Kidney (tissue), 14 donors: ENCODE data around the gene APBB2. TPM values are rescaled to one million over a fixed set of nuclear protein-coding genes. Genes with fewer than 3 reads are reported as not detected.

Experiments used
- DNase-seq, 5 donors: peaks; one replicate each; pipeline ENCODE4 v3.0.0-alpha.2; 2013 to 2020
- FAIRE-seq: peaks from 2 replicates; lab custom pipeline; 2012; peaks lifted over from hg19 to GRCh38; lab: Jason Lieb, UNC
- H3K27ac ChIP-seq, 2 donors: one replicate each; pipeline ENCODE4 v1.7.0; 2013; ENCODE audit warnings: low read depth in 2 of 2, low read length in 2 of 2, inconsistent platforms in 1 of 2
- H3K27me3 ChIP-seq: one replicate; pipeline ENCODE4 v1.7.1; 2013; ENCODE audit warnings: low read length, inconsistent platforms; ENCODE audit not compliant: control insufficient read depth, insufficient read depth
- H3K36me3 ChIP-seq, 3 donors: one replicate each; pipeline versions ENCODE4 v1.7.0 to v1.7.1; 2013; ENCODE audit warnings: low read length in 3 of 3, control low read depth in 1 of 3, inconsistent platforms in 1 of 3; ENCODE audit not compliant: insufficient read depth in 3 of 3, control insufficient read depth in 2 of 3
- H3K4me1 ChIP-seq, 3 donors: one replicate each; pipeline versions ENCODE4 v1.7.0 to v1.7.1; 2013; ENCODE audit warnings: low read length in 3 of 3, inconsistent platforms in 1 of 3, low read depth in 1 of 3; ENCODE audit not compliant: control insufficient read depth in 2 of 3, insufficient read depth in 2 of 3
- H3K4me3 ChIP-seq, 3 donors: one replicate each; pipeline versions ENCODE4 v1.7.0 to v1.8.1; 2013; ENCODE audit warnings: low read length in 3 of 3, control low read depth in 1 of 3, inconsistent platforms in 1 of 3
- H3K9ac ChIP-seq, 3 donors: one replicate each; pipeline versions ENCODE4 v1.7.0 to v1.7.1; 2013; ENCODE audit warnings: low read length in 3 of 3, control low read depth in 1 of 3, inconsistent platforms in 1 of 3
- H3K9me3 ChIP-seq, 3 donors: one replicate each; pipeline versions ENCODE4 v1.7.0 to v1.7.1; 2013; ENCODE audit warnings: low read length in 3 of 3, control low read depth in 1 of 3, inconsistent platforms in 1 of 3; ENCODE audit not compliant: control insufficient read depth in 2 of 3, insufficient read depth in 1 of 3
- CTCF ChIP-seq: IDR thresholded peaks from 3 replicates; pipeline ENCODE4 v1.5.1; 2012; ENCODE audit warnings: mild to moderate bottlenecking, moderate library complexity, borderline replicate concordance; ENCODE audit not compliant: insufficient read depth; ENCODE audit errors: extremely low read depth
- intact Hi-C: fragments of 100-400 bp; cut with DNase I; formaldehyde crosslinking; loops from one replicate; pipeline ENCODE4 v1.11.1; 2022
- polyA plus RNA-seq: library from polyadenylated mRNA; stranded (reverse); fragments of 350-450 nt; fragmentation: Illumina TruSeq; extraction: RNeasy Lipid Tissue Mini Kit (QIAGEN cat#74804); gene quantifications from one replicate; pipeline ENCODE4 v1.2.3, GENCODE V29; 2014; ENCODE audit warnings: low read depth, low replicate concordance; ENCODE audit not compliant: insufficient read depth
- total RNA-seq: library from RNA; stranded (reverse); fragmentation: NEBNext Ultra II Directional; extraction: Animal tissue kit (Norgen Biotek cat#: 25700); gene quantifications from one replicate; pipeline ENCODE4 v1.2.1, GENCODE V29; 2021
- donor health status: control.
- donor health status: control.
- donor health status: control.
- donor health status: control.
- donor health status: control.
- donor health status: DM: yes; HTN: yes; CAD: no.
- donor health status: Normal renal cell carcinoma (clear cell type).

The APBB2 gene
- total and polyA plus RNA-seq, 2 donors from 2014 or later, result 13.4 to 65.6 TPM

DNA sequence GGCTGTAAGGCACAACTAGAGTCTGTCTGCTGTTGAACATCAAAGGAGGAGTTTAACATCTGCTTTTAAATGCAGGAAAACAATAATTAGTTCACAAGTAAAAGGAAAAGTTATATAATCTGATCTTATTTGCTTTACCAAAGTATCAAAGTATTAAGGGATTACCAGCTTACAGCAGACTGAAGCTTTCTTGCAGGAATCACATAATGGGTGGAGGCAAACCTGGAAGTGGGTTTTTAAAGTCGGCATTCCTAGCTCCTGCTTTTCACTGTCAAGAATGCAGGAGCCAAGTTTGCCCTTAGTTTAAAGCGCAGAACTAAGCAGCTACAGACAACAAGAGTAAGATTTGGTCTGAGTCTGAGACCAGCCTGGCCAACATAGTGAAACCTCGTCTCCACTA is 122.2 kb downstream of the APBB2 start:
- DNase-seq (no peak), FAIRE-seq (no peak)
- TF ChIP-seq CTCF, result no peak
- H3K27me3 ChIP-seq, result no peaks in the 10 kb centered on the region
- no peak overlapping the region for H3K27ac ChIP-seq
- H3K4me3 ChIP-seq, result no peak overlapping the region
- intact Hi-C loops, result no loop called here
- H3K9me3 ChIP-seq, result no peaks in the 10 kb centered on the region
- H3K36me3 ChIP-seq, result no peaks in the 10 kb centered on the region
- H3K9ac ChIP-seq, result no peak overlapping the region
- peaks cover 0 to 4% (median 2%) of the 10 kb centered on the region in 3 donors for H3K4me1 ChIP-seq

GRCh38 chr4:41081847-41082246 is 132.5 kb downstream of the APBB2 start:
- Histone ChIP-seq H3K27me3 (no peaks in the 10 kb centered on the region), H3K36me3 (no peaks in the 10 kb centered on the region), H3K9ac (no peak overlapping the region), H3K4me1 (no peaks in the 10 kb centered on the region), H3K4me3 (no peak overlapping the region), H3K27ac (no peak overlapping the region), H3K9me3 (peaks cover 0 to 6% (median 0%) of the 10 kb centered on the region in 3 donors)
- intact Hi-C loops, result no loop called here
- TF ChIP-seq CTCF, result no peak
- no peak for DNase-seq
- no peak for FAIRE-seq

DNA sequence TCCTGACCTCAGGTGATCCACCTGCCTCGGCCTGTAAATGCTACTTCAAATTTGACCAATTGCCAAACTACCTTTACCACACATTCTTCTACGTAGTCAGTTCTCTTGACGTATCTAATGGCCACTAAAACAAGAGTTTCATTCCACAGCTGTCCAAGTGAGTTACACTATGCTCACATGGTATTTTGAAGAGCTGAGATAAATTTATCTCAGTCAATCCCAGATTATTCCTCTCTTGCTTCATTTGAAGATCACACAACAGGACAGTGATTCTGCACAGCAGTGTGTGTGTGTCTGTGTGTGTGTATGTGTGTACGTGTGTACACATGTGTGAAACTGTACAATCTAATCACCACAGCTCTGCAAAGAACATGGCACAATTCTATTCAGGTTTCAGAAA is 133.4 kb downstream of the APBB2 start:
- TF ChIP-seq CTCF, result no peak
- Histone ChIP-seq H3K4me1 (no peaks in the 10 kb centered on the region), H3K9ac (no peak overlapping the region), H3K4me3 (no peak overlapping the region), H3K9me3 (no peaks in the 10 kb centered on the region), H3K27ac (no peak overlapping the region), H3K27me3 (no peaks in the 10 kb centered on the region), H3K36me3 (no peaks in the 10 kb centered on the region)
- no peak for FAIRE-seq
- intact Hi-C loops, result no loop called here
- no peak for DNase-seq
